ENCODE data around the gene KLHL24. TPM values are rescaled to one million over a fixed set of nuclear protein-coding genes. Genes with fewer than 3 reads are reported as not detected.
"Not testable (repeated sequence)": the region's sequence is repeated elsewhere in the genome, so short reads cannot be mapped to it uniquely, and the experiment has no call there.

KLHL24 gene
- total RNA-seq, 2 experiments from 2014 or later = 8.0 to 9.2 TPM

- DNase-seq (peak; percentile 96), ATAC-seq (peak; percentile 85)
- POLR2A ChIA-PET = interaction anchor here (0.8 to 5.3 kb wide), 6 partner anchors 9 to 208 kb away, joined by 3 to 47 read pairs (median 6); partner anchors contain the start of genes MCF2L2 and YEATS2
- Mint-ChIP-seq H3K27ac (peak overlapping the region; percentile 92), H3K9me3 (ENCODE audit: insufficient read depth) (no peaks in the 10 kb centered on the region), H3K4me1 (ENCODE audit: low read depth) (peaks cover 26% of the 10 kb centered on the region), H3K27me3 (ENCODE audit: low read depth) (no peaks in the 10 kb centered on the region), H3K4me3 (peak overlapping the region; percentile 90), H3K36me3 (ENCODE audit: low read depth) (no peaks in the 10 kb centered on the region)
- CTCF ChIA-PET = interaction anchor here (0.6 to 2.0 kb wide), 17 partner anchors 9 to 591 kb away, joined by 3 to 10 read pairs (median 3); partner anchors contain the start of genes PARL and YEATS2
These were observed 1.0 kb downstream of the KLHL24 start for GRCh38 chr3:183636221-183637105.

DNA sequence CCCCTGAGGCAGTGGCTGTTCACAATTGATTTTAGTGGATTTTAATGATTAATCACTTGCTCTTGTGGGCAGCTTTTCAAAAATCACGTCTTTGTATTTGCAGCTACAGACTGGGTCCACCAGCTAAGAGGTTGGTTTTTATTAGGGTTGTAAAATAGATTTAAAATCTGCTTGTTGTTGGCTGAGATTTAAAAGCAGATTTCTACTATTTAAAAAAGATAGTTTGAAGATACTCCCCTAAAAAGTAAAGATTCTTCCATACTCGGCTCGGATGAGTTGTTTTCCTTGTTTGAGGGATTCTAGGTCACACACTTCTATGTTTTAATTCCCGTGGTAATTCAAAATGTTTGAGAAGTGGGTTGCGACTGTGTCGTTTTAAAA, 1.7 kb downstream of the KLHL24 start:
- Mint-ChIP-seq H3K36me3 (ENCODE audit: low read depth) (no peaks in the 10 kb centered on the region), H3K4me3 (peak overlapping the region; percentile 90), H3K27me3 (ENCODE audit: low read depth) (no peaks in the 10 kb centered on the region), H3K27ac (peak overlapping the region; percentile 87), H3K9me3 (ENCODE audit: insufficient read depth) (no peaks in the 10 kb centered on the region), H3K4me1 (ENCODE audit: low read depth) (peaks cover 26% of the 10 kb centered on the region)
- POLR2A ChIA-PET = interaction anchor here (0.8 to 5.3 kb wide), 5 partner anchors 8 to 209 kb away, joined by 3 to 47 read pairs (median 8); partner anchors contain the start of genes MCF2L2 and YEATS2
- CTCF ChIA-PET = interaction anchor here (0.6 to 2.0 kb wide), 14 partner anchors 8 to 591 kb away, joined by 3 to 10 read pairs (median 3); partner anchors contain the start of genes PARL and YEATS2
- ATAC-seq (no peak), DNase-seq (no peak)

GRCh38 chr3:183637633-183638032, 2.2 kb downstream of the KLHL24 start:
- Mint-ChIP-seq H3K4me3 (peak overlapping the region; percentile 90), H3K4me1 (ENCODE audit: low read depth) (peaks cover 26% of the 10 kb centered on the region), H3K27ac (peak overlapping the region; percentile 87)
- not testable (repeated sequence) for DNase-seq; H3K27me3 Mint-ChIP-seq (ENCODE audit: low read depth); H3K9me3 Mint-ChIP-seq (ENCODE audit: insufficient read depth); H3K36me3 Mint-ChIP-seq (ENCODE audit: low read depth); ATAC-seq
- ChIA-PET POLR2A (interaction anchor here (0.7 to 5.3 kb wide), 5 partner anchors 8 to 173 kb away, joined by 3 to 47 read pairs (median 4); partner anchors contain the start of genes KLHL6 and YEATS2), CTCF (interaction anchor here (0.8 to 2.0 kb wide), 10 partner anchors 8 to 590 kb away, joined by 3 to 10 read pairs (median 4); partner anchors contain the start of gene YEATS2)

- Mint-ChIP-seq H3K27ac (no peak overlapping the region), H3K4me1 (ENCODE audit: low read depth) (peaks cover 26% of the 10 kb centered on the region)
These were observed 2.9 kb downstream of the KLHL24 start for GRCh38 chr3:183638101-183638852.

GRCh38 chr3:183640635-183641034, 5.2 kb downstream of the KLHL24 start:
- DNase-seq; H3K9me3 Mint-ChIP-seq (ENCODE audit: insufficient read depth); ATAC-seq; POLR2A ChIA-PET; H3K27me3 Mint-ChIP-seq (ENCODE audit: low read depth); H3K36me3 Mint-ChIP-seq (ENCODE audit: low read depth); H3K27ac Mint-ChIP-seq; H3K4me3 Mint-ChIP-seq: not testable (repeated sequence)
- peaks cover 17% of the 10 kb centered on the region for H3K4me1 Mint-ChIP-seq (ENCODE audit: low read depth)
- CTCF ChIA-PET = interaction anchor here (1.1 to 1.5 kb wide), 2 partner anchors 14 to 57 kb away, joined by 3 read pairs; partner anchors contain the start of gene YEATS2

More at GRCh38 chr3:183638101-183638852, 2.9 kb downstream of the KLHL24 start:
- Mint-ChIP-seq H3K27me3 (ENCODE audit: low read depth) (no peaks in the 10 kb centered on the region), H3K4me3 (peak overlapping the region; percentile 34), H3K36me3 (ENCODE audit: low read depth) (no peaks in the 10 kb centered on the region), H3K9me3 (ENCODE audit: insufficient read depth) (no peaks in the 10 kb centered on the region)
- ChIA-PET CTCF (interaction anchor here (0.8 to 2.0 kb wide), 3 partner anchors 12 to 129 kb away, joined by 3 to 6 read pairs (median 5); no protein-coding TSS in a partner anchor), POLR2A (interaction anchor here (0.7 to 5.3 kb wide), 3 partner anchors 60 to 173 kb away, joined by 3 to 47 read pairs (median 4); partner anchors contain the start of genes KLHL6 and YEATS2)
- DNase-seq = no peak
- ATAC-seq = no peak

DNA sequence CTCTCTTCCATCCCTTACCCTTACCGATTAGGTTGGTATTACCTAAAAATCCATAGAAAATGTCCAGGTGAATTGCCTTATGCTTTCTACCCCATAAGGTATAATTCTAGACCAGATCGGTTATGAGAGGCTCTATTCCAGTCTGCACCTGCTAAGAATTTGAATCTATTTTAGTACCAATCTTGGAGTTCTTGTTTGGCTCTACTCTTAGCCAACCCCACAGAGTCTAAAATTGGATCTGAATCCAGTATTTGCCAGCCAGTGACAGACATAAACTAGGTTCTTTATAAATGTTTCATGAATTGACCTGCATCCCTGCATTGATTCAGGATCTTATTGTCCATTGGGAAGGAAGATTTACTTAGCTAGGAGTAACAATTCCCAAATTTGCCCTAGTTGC, 6.5 kb downstream of the KLHL24 start:
- ChIA-PET POLR2A (no interaction called here), CTCF (no interaction called here)
- Mint-ChIP-seq H3K27ac (no peak overlapping the region), H3K27me3 (ENCODE audit: low read depth) (no peaks in the 10 kb centered on the region), H3K4me1 (ENCODE audit: low read depth) (peaks cover 16% of the 10 kb centered on the region), H3K36me3 (ENCODE audit: low read depth) (peaks cover 3% of the 10 kb centered on the region), H3K9me3 (ENCODE audit: insufficient read depth) (peaks cover 4% of the 10 kb centered on the region), H3K4me3 (no peak overlapping the region)
- ATAC-seq (no peak), DNase-seq (no peak)

GRCh38 chr3:183644244-183644643, 8.8 kb downstream of the KLHL24 start:
- Mint-ChIP-seq H3K27me3 (ENCODE audit: low read depth) (no peaks in the 10 kb centered on the region), H3K36me3 (ENCODE audit: low read depth) (peaks cover 4% of the 10 kb centered on the region), H3K9me3 (ENCODE audit: insufficient read depth) (peaks cover 8% of the 10 kb centered on the region), H3K27ac (no peak overlapping the region), H3K4me3 (no peak overlapping the region), H3K4me1 (ENCODE audit: low read depth) (peaks cover 3% of the 10 kb centered on the region)
- ChIA-PET CTCF (no interaction called here), POLR2A (no interaction called here)
- ATAC-seq (no peak), DNase-seq (no peak)

DNA sequence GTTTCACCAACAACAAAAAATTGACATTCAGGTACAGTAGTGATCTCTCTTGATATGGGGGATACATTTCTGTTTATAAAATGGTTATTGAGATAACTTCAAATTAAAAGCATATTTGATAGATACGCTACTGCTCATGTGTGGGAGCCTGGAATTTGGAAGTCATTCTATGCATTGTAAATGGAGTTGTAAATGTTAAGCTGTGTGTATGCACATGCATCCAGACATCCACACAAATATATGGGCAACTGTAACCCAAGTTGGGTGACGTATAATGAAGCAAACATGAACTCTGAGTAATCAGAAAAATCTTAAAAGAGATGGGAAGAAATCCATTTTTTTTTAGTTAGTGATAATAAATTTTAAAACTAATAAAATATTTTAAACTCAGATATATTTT, 9.8 kb downstream of the KLHL24 start:
- Mint-ChIP-seq H3K4me3 (no peak overlapping the region), H3K4me1 (ENCODE audit: low read depth) (no peaks in the 10 kb centered on the region), H3K36me3 (ENCODE audit: low read depth) (peaks cover 9% of the 10 kb centered on the region), H3K27me3 (ENCODE audit: low read depth) (no peaks in the 10 kb centered on the region), H3K27ac (no peak overlapping the region), H3K9me3 (ENCODE audit: insufficient read depth) (peaks cover 8% of the 10 kb centered on the region)
- DNase-seq (no peak), ATAC-seq (no peak)
- POLR2A ChIA-PET = interaction anchor here (1.7 kb wide), 1 partner anchor 8 kb away, joined by 4 read pairs; no protein-coding TSS in a partner anchor
- CTCF ChIA-PET = interaction anchor here (0.7 to 0.8 kb wide), 2 partner anchors 8 to 393 kb away, joined by 3 read pairs; no protein-coding TSS in a partner anchor

DNA sequence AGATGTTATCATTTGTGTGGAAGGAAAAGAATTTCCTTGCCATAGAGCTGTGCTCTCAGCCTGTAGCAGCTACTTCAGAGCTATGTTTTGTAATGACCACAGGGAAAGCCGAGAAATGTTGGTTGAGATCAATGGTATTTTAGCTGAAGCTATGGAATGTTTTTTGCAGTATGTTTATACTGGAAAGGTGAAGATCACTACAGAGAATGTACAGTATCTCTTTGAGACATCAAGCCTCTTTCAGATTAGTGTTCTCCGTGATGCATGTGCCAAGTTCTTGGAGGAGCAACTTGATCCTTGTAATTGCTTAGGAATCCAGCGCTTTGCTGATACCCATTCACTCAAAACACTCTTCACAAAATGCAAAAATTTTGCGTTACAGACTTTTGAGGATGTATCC, 15.1 kb downstream of the KLHL24 start:
- POLR2A ChIA-PET = no interaction called here
- Mint-ChIP-seq H3K27ac (no peak overlapping the region), H3K4me3 (no peak overlapping the region), H3K9me3 (ENCODE audit: insufficient read depth) (peaks cover 53% of the 10 kb centered on the region), H3K27me3 (ENCODE audit: low read depth) (no peaks in the 10 kb centered on the region), H3K4me1 (ENCODE audit: low read depth) (no peaks in the 10 kb centered on the region), H3K36me3 (ENCODE audit: low read depth) (peaks cover 33% of the 10 kb centered on the region)
- ATAC-seq (no peak), DNase-seq (no peak)
- CTCF ChIA-PET = interaction anchor here (1.3 kb wide), 1 partner anchor 13 kb away, joined by 3 read pairs; no protein-coding TSS in a partner anchor

DNA sequence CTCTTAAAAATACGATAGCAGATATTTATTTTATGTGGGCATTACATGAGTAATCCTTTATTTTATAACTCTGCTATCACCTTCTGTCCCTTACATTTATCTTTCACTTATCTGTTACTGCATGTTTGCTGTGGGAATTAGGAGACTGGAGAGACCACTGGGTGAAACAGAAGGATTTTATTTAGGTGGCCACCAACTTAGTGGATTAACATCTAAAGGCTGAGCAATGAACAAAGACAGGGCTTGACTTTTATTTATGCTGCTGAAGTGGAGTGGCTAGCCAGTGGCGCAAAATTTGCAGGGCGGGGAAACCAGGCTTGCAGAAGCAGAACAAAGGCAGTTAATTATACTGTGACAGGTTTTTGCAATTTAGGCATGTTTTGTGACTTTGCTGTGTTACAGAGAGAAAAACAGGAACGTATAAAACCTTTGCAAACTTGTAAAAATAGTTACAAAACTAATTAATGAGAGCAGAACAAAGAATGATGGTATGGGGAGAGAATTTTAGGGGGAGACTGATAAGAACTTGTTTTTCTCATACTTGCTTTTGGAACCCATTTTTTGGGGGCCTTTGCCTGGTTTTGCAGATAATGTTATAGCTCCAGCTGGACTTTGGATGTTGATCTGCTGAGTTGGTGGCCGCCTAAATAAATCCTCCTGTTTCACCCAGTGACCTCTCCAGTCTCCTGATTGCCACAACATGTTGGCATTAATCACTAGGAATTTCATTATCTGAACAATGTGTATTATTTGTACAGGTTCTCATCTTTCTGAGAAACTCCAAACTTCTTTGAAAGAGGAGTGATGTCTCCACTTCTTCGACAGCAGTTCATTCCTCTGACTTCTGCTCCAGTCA, 18.0 kb downstream of the KLHL24 start:
- Mint-ChIP-seq H3K27me3 (ENCODE audit: low read depth) (no peaks in the 10 kb centered on the region), H3K9me3 (ENCODE audit: insufficient read depth) (peaks cover 54% of the 10 kb centered on the region), H3K36me3 (ENCODE audit: low read depth) (peaks cover 40% of the 10 kb centered on the region), H3K27ac (no peak overlapping the region), H3K4me3 (no peak overlapping the region), H3K4me1 (ENCODE audit: low read depth) (no peaks in the 10 kb centered on the region)
- ATAC-seq = no peak
- no peak for DNase-seq
- ChIA-PET POLR2A (no interaction called here), CTCF (no interaction called here)

- H3K27ac Mint-ChIP-seq = no peak overlapping the region
- ATAC-seq = no peak
- DNase-seq = no peak
- ChIA-PET POLR2A (no interaction called here), CTCF (interaction anchor here (0.7 kb wide), 1 partner anchor 14 kb away, joined by 3 read pairs; no protein-coding TSS in a partner anchor)
- no peak overlapping the region for H3K4me3 Mint-ChIP-seq
- no peaks in the 10 kb centered on the region for H3K27me3 Mint-ChIP-seq (ENCODE audit: low read depth)
- peaks cover 1% of the 10 kb centered on the region for H3K4me1 Mint-ChIP-seq (ENCODE audit: low read depth)
- H3K9me3 Mint-ChIP-seq (ENCODE audit: insufficient read depth) = peaks cover 53% of the 10 kb centered on the region
- H3K36me3 Mint-ChIP-seq (ENCODE audit: low read depth) = peaks cover 43% of the 10 kb centered on the region
These were observed 19.3 kb downstream of the KLHL24 start for GRCh38 chr3:183654727-183655126.

Measured in activated CD8-positive, alpha-beta T cell treated with anti-CD3 and anti-CD28 coated beads, Interleukin-2, amount 10 ng/mL, durations not matched to agents 7 days and 5 days (primary cell).